Kidney tubule cell (primary cell): ENCODE results near the gene ARHGAP6.

Source experiments
- DNase-seq: peaks from one replicate; pipeline ENCODE4 v3.0.0-alpha.2; 2018; ENCODE audit warnings: low spot score

ARHGAP6 gene

GRCh38 chrX:11355944-11356343 lies 309.8 kb downstream of the ARHGAP6 start:
- DNase-seq: peak; percentile 28

GRCh38 chrX:11355259-11355909 lies 310.3 kb downstream of the ARHGAP6 start:
- no peak for DNase-seq

- DNase-seq: peak; percentile 37
Observed at GRCh38 chrX:11352296-11352741, 313.4 kb downstream of the ARHGAP6 start.

GRCh38 chrX:11351375-11352295 lies 314.1 kb downstream of the ARHGAP6 start:
- DNase-seq: peak; percentile 77

- DNase-seq: no peak
Observed at GRCh38 chrX:11349661-11350337, 315.9 kb downstream of the ARHGAP6 start.

- DNase-seq: no peak
Observed at GRCh38 chrX:11349020-11349419, 316.7 kb downstream of the ARHGAP6 start.

GRCh38 chrX:11347300-11347699 lies 318.4 kb downstream of the ARHGAP6 start:
- no peak for DNase-seq

- no peak for DNase-seq
Observed at GRCh38 chrX:11346121-11346682, 319.5 kb downstream of the ARHGAP6 start.

GRCh38 chrX:11342673-11343072 lies 323.0 kb downstream of the ARHGAP6 start:
- no peak for DNase-seq

GRCh38 chrX:11341274-11342201 lies 324.2 kb downstream of the ARHGAP6 start:
- DNase-seq: peak; percentile 80

- DNase-seq: no peak
Observed at GRCh38 chrX:11337292-11338009, 328.3 kb downstream of the ARHGAP6 start.

- no peak for DNase-seq
Observed at GRCh38 chrX:11336201-11336600, 329.5 kb downstream of the ARHGAP6 start.

- peak; percentile 77 for DNase-seq
Observed at GRCh38 chrX:11334165-11334564, 331.6 kb downstream of the ARHGAP6 start.

- no peak for DNase-seq
Observed at GRCh38 chrX:11331788-11332187, 333.9 kb downstream of the ARHGAP6 start.

GRCh38 chrX:11329021-11329420 lies 336.7 kb downstream of the ARHGAP6 start:
- no peak for DNase-seq

GRCh38 chrX:11328134-11328533 lies 337.6 kb downstream of the ARHGAP6 start:
- DNase-seq: no peak

- no peak for DNase-seq
Observed at GRCh38 chrX:11321986-11322385, 343.7 kb downstream of the ARHGAP6 start.

- DNase-seq: no peak
Observed at GRCh38 chrX:11319806-11320520, 345.8 kb downstream of the ARHGAP6 start.

- DNase-seq: no peak
Observed at GRCh38 chrX:11311706-11312105, 354.0 kb downstream of the ARHGAP6 start.

- DNase-seq: no peak
Observed at GRCh38 chrX:11309220-11309619, 356.5 kb downstream of the ARHGAP6 start.
